Measurements from ENCODE around the gene KDF1. TPM values are rescaled to one million over a fixed set of nuclear protein-coding genes. Genes with fewer than 3 reads are reported as not detected.
"Not testable (repeated sequence)": the region's sequence is repeated elsewhere in the genome, so short reads cannot be mapped to it uniquely, and the experiment has no call there.

The KDF1 gene
- total RNA-seq, 2 donors from 2014 or later = 14.0 to 42.8 TPM

DNA sequence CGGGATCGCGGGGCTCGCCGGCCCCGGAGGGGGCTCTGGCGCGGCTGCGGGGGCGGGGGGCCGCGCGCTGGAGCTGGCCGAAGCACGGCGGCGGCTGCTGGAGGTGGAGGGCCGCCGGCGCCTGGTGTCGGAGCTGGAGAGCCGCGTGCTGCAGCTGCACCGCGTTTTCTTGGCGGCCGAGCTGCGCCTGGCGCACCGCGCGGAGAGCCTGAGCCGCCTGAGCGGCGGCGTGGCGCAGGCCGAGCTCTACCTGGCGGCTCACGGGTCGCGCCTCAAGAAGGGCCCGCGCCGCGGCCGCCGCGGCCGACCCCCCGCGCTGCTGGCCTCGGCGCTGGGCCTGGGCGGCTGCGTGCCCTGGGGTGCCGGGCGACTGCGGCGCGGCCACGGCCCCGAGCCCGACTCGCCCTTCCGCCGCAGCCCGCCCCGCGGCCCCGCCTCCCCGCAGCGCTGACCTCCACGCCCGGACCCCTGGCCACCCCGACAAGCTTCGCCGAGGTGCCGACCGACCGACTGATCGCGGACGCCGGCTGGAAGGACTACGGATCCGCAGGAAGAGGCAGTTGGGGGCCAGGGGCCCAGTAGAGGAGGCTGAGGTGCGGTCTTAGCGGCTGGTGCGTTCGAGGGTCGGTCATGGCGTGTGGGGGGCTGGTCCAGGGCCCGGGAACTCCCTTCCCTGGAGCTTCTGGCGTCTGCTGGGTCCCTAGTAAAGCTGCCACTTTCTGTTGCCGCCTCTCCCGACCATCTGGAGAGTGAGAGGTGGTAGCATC is 33.9 kb upstream of the KDF1 start:
- no peaks in the 10 kb centered on the region for H3K4me1 ChIP-seq (replicated peaks)
- WGBS = 5% methylated on average over 25 of the region's 97 CpGs

GRCh38 chr1:26993237-26994019 is 33.2 kb upstream of the KDF1 start, which contains the start of gene TRNP1:
TRNP1 (plus strand) TSS chr1:26993692; CDS start chr1:26993787, 95 bp downstream.
- H3K36me3 ChIP-seq = no peaks in the 10 kb centered on the region
- H3K27me3 ChIP-seq (replicated peaks; ENCODE audit: insufficient read depth) = no peaks in the 10 kb centered on the region
- peak; percentile 94 for TF ChIP-seq POLR2A (IDR thresholded peaks at IDR 0.05)
- TF ChIP-seq CTCF (IDR thresholded peaks at IDR 0.05) = peak in 1 of 4 experiments; percentile 13
- peak; percentile 69 for TF ChIP-seq POLR2AphosphoS5 (IDR thresholded peaks at IDR 0.05)
- H3K27ac ChIP-seq = peak within 1 kb of the TSS; percentile 54 to 67
- WGBS = 0% methylated on average over 16 of the region's 61 CpGs
- H3K4me3 ChIP-seq = peak within 1 kb of the TSS; percentile 57 to 72
- H3K4me1 ChIP-seq (replicated peaks) = no peaks in the 10 kb centered on the region
- no peaks in the 10 kb centered on the region for H3K9me3 ChIP-seq
- DNase-seq (ENCODE audit: low spot score) = peak; percentile 77
- intact Hi-C loops (cut with DNase I) = no loop called here

More for the DNA sequence above, 33.9 kb upstream of the KDF1 start:
- DNase-seq (ENCODE audit: low spot score) = no peak
- Histone ChIP-seq H3K27ac (peak overlapping the region; percentile 54 to 67), H3K9me3 (no peaks in the 10 kb centered on the region), H3K27me3 (replicated peaks; ENCODE audit: insufficient read depth) (no peaks in the 10 kb centered on the region), H3K36me3 (no peaks in the 10 kb centered on the region), H3K4me3 (peak overlapping the region; percentile 57 to 72)
- intact Hi-C loops (cut with DNase I) = no loop called here
- TF ChIP-seq POLR2A (IDR thresholded peaks at IDR 0.05) = no peak
- TF ChIP-seq CTCF (IDR thresholded peaks at IDR 0.05) = no peak
- TF ChIP-seq POLR2AphosphoS5 (IDR thresholded peaks at IDR 0.05) = no peak

DNA sequence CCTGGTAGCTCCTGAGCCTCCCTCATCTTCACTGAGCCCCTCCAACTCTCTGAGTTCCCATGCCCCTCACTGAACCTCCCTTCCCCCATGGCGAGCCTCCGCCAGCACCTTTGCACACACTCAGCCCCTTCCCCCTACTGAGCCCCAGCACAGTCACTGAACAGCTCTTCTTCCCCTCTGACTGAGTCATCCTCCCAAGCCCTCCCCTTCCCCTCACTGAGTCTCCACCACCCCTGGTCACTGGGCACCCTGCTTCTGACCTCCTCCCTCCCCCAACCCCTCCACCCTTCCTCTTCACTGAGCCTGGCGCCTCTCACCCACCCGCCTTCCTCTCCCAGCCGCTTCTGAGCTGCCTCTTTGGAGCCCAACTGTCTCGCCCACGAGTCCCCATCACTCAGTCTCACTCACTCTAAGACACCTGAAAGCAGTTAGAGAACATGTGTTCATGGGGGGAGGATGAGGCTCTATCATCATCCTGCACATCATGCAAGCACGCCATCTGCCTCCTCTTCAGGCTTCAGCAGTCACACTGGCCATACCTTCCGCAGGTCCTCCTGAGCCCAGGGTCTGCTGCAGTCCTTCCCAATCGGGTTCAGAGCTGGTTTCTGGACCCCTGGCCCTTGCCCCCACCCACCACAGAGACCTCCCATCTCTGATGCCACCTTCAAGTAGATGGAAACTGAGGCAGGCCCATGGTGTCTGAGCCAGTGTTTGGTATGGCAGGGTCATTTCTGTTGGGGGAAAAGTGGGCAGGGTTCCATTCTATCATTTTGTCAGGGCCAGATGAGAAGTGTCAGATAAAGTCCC is 31.2 kb upstream of the KDF1 start:
- Histone ChIP-seq H3K27me3 (replicated peaks; ENCODE audit: insufficient read depth) (no peaks in the 10 kb centered on the region), H3K27ac (no peak overlapping the region), H3K4me3 (no peak overlapping the region), H3K4me1 (replicated peaks) (no peaks in the 10 kb centered on the region), H3K36me3 (no peaks in the 10 kb centered on the region), H3K9me3 (no peaks in the 10 kb centered on the region)
- TF ChIP-seq POLR2A (IDR thresholded peaks at IDR 0.05) (no peak), CTCF (IDR thresholded peaks at IDR 0.05) (no peak), POLR2AphosphoS5 (IDR thresholded peaks at IDR 0.05) (no peak)
- intact Hi-C loops (cut with DNase I) = no loop called here
- 57% methylated on average over 10 of the region's 10 CpGs for WGBS
- DNase-seq (ENCODE audit: low spot score) = no peak

GRCh38 chr1:26989403-26990109 is 29.3 kb upstream of the KDF1 start:
- WGBS = 80% methylated on average over 12 of the region's 12 CpGs

More at GRCh38 chr1:26989403-26990109, 29.3 kb upstream of the KDF1 start:
- intact Hi-C loops (cut with DNase I); H3K9me3 ChIP-seq; DNase-seq (ENCODE audit: low spot score); H3K36me3 ChIP-seq; H3K4me1 ChIP-seq (replicated peaks); H3K4me3 ChIP-seq; H3K27me3 ChIP-seq (replicated peaks; ENCODE audit: insufficient read depth); H3K27ac ChIP-seq: not testable (repeated sequence)
